Caki2 (cell line): ENCODE measurements around the gene FGD3. TPM values are rescaled to one million over a fixed set of nuclear protein-coding genes. Genes with fewer than 3 reads are reported as not detected.

Experiments
- DNase-seq: peaks from one replicate; pipeline ENCODE4 v3.0.0-alpha.2; 2015; ENCODE audit warnings: low read depth
- in situ Hi-C: cut with HindIII; loops from 2 replicates; pipeline ENCODE4 v1.10.0; 2016; ENCODE audit warnings: low sequenced_read_pairs, low pct_unique_long_range_greater_than_20kb, mixed read lengths
- total RNA-seq: library from RNA; depleted of rRNA; stranded (reverse); fragments of >200 nt; shearing (Covaris generic); gene quantifications from 2 replicates; pipeline ENCODE4 v1.2.3, GENCODE V29; 2014; ENCODE audit warnings: low replicate concordance

Gene FGD3
- total RNA-seq, 1 experiment from 2014 or later, result not detected

- DNase-seq, result no peak
- in situ Hi-C loops, result no loop called here
These were observed 90.2 kb downstream of the FGD3 start for GRCh38 chr9:93037476-93037971.

- in situ Hi-C loops, result no loop called here
- no peak for DNase-seq
These were observed 91.6 kb downstream of the FGD3 start for GRCh38 chr9:93038918-93039317.

- in situ Hi-C loops, result no loop called here
- no peak for DNase-seq
These were observed 92.1 kb downstream of the FGD3 start for GRCh38 chr9:93039456-93039855.

- DNase-seq, result no peak
- in situ Hi-C loops, result no loop called here
These were observed 92.7 kb downstream of the FGD3 start for GRCh38 chr9:93039976-93040375.

- DNase-seq, result no peak
- in situ Hi-C loops, result no loop called here
These were observed 93.1 kb downstream of the FGD3 start for GRCh38 chr9:93040409-93040808.

GRCh38 chr9:93041108-93041802 lies 93.9 kb downstream of the FGD3 start:
- DNase-seq, result no peak
- in situ Hi-C loops, result no loop called here

GRCh38 chr9:93043122-93043521 lies 95.8 kb downstream of the FGD3 start:
- DNase-seq, result no peak
- in situ Hi-C loops, result no loop called here

GRCh38 chr9:93045521-93045920 lies 98.2 kb downstream of the FGD3 start:
- no peak for DNase-seq
- in situ Hi-C loops, result no loop called here

GRCh38 chr9:93048566-93049448 lies 101.5 kb downstream of the FGD3 start:
- in situ Hi-C loops, result no loop called here
- DNase-seq, result no peak

- in situ Hi-C loops, result no loop called here
- DNase-seq, result no peak
These were observed 102.2 kb downstream of the FGD3 start for GRCh38 chr9:93049491-93049890.

GRCh38 chr9:93050231-93050630 lies 102.9 kb downstream of the FGD3 start:
- in situ Hi-C loops, result no loop called here
- no peak for DNase-seq

GRCh38 chr9:93051680-93052089 lies 104.4 kb downstream of the FGD3 start:
- no peak for DNase-seq
- in situ Hi-C loops, result no loop called here

GRCh38 chr9:93052791-93053540 lies 105.6 kb downstream of the FGD3 start:
- in situ Hi-C loops, result no loop called here
- no peak for DNase-seq

GRCh38 chr9:93053781-93054331 lies 106.5 kb downstream of the FGD3 start:
- in situ Hi-C loops, result no loop called here

GRCh38 chr9:93054758-93055704 lies 107.7 kb downstream of the FGD3 start:
- in situ Hi-C loops, result no loop called here
- no peak for DNase-seq

More at GRCh38 chr9:93053781-93054331, 106.5 kb downstream of the FGD3 start:
- DNase-seq, result no peak

- in situ Hi-C loops, result no loop called here
- DNase-seq, result no peak
These were observed 109.8 kb downstream of the FGD3 start for GRCh38 chr9:93057042-93057702.
